ENCODE measurements around the gene CSNK1G2.

GRCh38 chr19:1923319-1923718, 17.7 kb upstream of the CSNK1G2 start:
- no peak for TF ChIP-seq POLR2A (IDR thresholded peaks at IDR 0.05; ENCODE audit: low read length)
- TF ChIP-seq CEBPB (IDR thresholded peaks at IDR 0.05) = no peak
- TF ChIP-seq KDM1A (IDR thresholded peaks at IDR 0.05; ENCODE audit: low read depth) = no peak
- no peak for TF ChIP-seq REST (IDR thresholded peaks at IDR 0.05)
- TF ChIP-seq, protein P1, sequence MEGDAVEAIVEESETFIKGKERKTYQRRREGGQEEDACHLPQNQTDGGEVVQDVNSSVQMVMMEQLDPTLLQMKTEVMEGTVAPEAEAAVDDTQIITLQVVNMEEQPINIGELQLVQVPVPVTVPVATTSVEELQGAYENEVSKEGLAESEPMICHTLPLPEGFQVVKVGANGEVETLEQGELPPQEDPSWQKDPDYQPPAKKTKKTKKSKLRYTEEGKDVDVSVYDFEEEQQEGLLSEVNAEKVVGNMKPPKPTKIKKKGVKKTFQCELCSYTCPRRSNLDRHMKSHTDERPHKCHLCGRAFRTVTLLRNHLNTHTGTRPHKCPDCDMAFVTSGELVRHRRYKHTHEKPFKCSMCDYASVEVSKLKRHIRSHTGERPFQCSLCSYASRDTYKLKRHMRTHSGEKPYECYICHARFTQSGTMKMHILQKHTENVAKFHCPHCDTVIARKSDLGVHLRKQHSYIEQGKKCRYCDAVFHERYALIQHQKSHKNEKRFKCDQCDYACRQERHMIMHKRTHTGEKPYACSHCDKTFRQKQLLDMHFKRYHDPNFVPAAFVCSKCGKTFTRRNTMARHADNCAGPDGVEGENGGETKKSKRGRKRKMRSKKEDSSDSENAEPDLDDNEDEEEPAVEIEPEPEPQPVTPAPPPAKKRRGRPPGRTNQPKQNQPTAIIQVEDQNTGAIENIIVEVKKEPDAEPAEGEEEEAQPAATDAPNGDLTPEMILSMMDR (IDR thresholded peaks at IDR 0.05) = no peak
- no peak for TF ChIP-seq E2F6 (IDR thresholded peaks at IDR 0.05; ENCODE audit: borderline replicate concordance, low read depth)
- TF ChIP-seq HOXA7 (CRISPR knock-in tag; IDR thresholded peaks at IDR 0.05) = no peak

All from A549 (cell line).